Activated CD4-positive, alpha-beta T cell treated with anti-CD3 and anti-CD28 coated beads, Interleukin-2, amount 50 U/mL, for 16 hours (primary cell): Measurements from ENCODE around the gene LCP1.
"Not testable (repeated sequence)": the region's sequence is repeated elsewhere in the genome, so short reads cannot be mapped to it uniquely, and the experiment has no call there.

Source experiments
- DNase-seq: peaks from one replicate; pipeline ENCODE4 v3.0.0-alpha.2; 2020

LCP1 gene

GRCh38 chr13:46181840-46182490, at the start of gene LCP1:
Gene LCP1 (minus strand): TSS chr13:46182177. CDS start chr13:46159662, 22,515 bp downstream.
- peak; percentile 95 for DNase-seq

- DNase-seq: no peak
Measured at GRCh38 chr13:46229251-46229650, 47.3 kb upstream of the LCP1 start.

- DNase-seq: not testable (repeated sequence)
Measured at GRCh38 chr13:46220234-46220633, 38.3 kb upstream of the LCP1 start.

GRCh38 chr13:46214741-46215140, 32.8 kb upstream of the LCP1 start:
- DNase-seq: not testable (repeated sequence)

- peak; percentile 27 for DNase-seq
Measured at GRCh38 chr13:46213242-46213641, 31.3 kb upstream of the LCP1 start.

GRCh38 chr13:46211483-46212351, 29.7 kb upstream of the LCP1 start, which contains the start of gene LRRC63:
Gene LRRC63 (plus strand): TSS chr13:46211928. CDS start chr13:46213035, 1,107 bp downstream.
- DNase-seq: peak; percentile 87

GRCh38 chr13:46211116-46211482, 29.1 kb upstream of the LCP1 start:
- peak; percentile 45 for DNase-seq

- DNase-seq: no peak
Measured at GRCh38 chr13:46210362-46211083, 28.5 kb upstream of the LCP1 start.

GRCh38 chr13:46207828-46208227, 25.9 kb upstream of the LCP1 start:
- no peak for DNase-seq

GRCh38 chr13:46206143-46206542, 24.2 kb upstream of the LCP1 start:
- DNase-seq: no peak

GRCh38 chr13:46202966-46203365, 21.0 kb upstream of the LCP1 start:
- no peak for DNase-seq

GRCh38 chr13:46202188-46202795, 20.3 kb upstream of the LCP1 start:
- DNase-seq: peak; percentile 36

GRCh38 chr13:46198696-46199193, 16.8 kb upstream of the LCP1 start:
- DNase-seq: no peak

- DNase-seq: no peak
Measured at GRCh38 chr13:46197299-46198048, 15.5 kb upstream of the LCP1 start.

GRCh38 chr13:46195016-46195415, 13.0 kb upstream of the LCP1 start:
- DNase-seq: no peak

- no peak for DNase-seq
Measured at GRCh38 chr13:46192412-46192811, 10.4 kb upstream of the LCP1 start.

GRCh38 chr13:46185634-46186033, 3.7 kb upstream of the LCP1 start:
- DNase-seq: no peak

- peak; percentile 84 for DNase-seq
Measured at GRCh38 chr13:46184277-46184699, 2.3 kb upstream of the LCP1 start.

- no peak for DNase-seq
Measured at GRCh38 chr13:46183018-46183946, 1.3 kb upstream of the LCP1 start.

- DNase-seq: no peak
Measured at GRCh38 chr13:46182491-46182877, 507 bp upstream of the LCP1 start.

- no peak for DNase-seq
Measured at GRCh38 chr13:46181377-46181839, 569 bp downstream of the LCP1 start.
